HG02610 (cell line): ENCODE measurements around the gene RTL10.
"Not testable (repeated sequence)": the region's sequence is repeated elsewhere in the genome, so short reads cannot be mapped to it uniquely, and the experiment has no call there.

Experiments
- ATAC-seq: cut with Tn5 transposase; IDR thresholded peaks from one replicate; pipeline ENCODE4 v1.9.1; 2021; ENCODE audit warnings: mild to moderate bottlenecking, moderate library complexity; ENCODE audit not compliant: unreplicated experiment

The RTL10 gene

GRCh38 chr22:19889951-19890350, 35.3 kb upstream of the RTL10 start:
- ATAC-seq, result no peak

GRCh38 chr22:19888131-19888746, 33.6 kb upstream of the RTL10 start:
- ATAC-seq, result no peak

- no peak for ATAC-seq
Measured at GRCh38 chr22:19887256-19887985, 32.7 kb upstream of the RTL10 start.

- no peak for ATAC-seq
Measured at GRCh38 chr22:19886605-19887255, 32.1 kb upstream of the RTL10 start.

GRCh38 chr22:19885841-19886592, 31.3 kb upstream of the RTL10 start:
- ATAC-seq, result no peak

- ATAC-seq, result no peak
Measured at GRCh38 chr22:19884954-19885751, 30.5 kb upstream of the RTL10 start.

GRCh38 chr22:19884161-19884953, 29.7 kb upstream of the RTL10 start:
- no peak for ATAC-seq

- not testable (repeated sequence) for ATAC-seq
Measured at GRCh38 chr22:19883446-19883845, 28.8 kb upstream of the RTL10 start.

GRCh38 chr22:19882446-19883381, 28.0 kb upstream of the RTL10 start:
- no peak for ATAC-seq

GRCh38 chr22:19880786-19881569, 26.3 kb upstream of the RTL10 start:
- no peak for ATAC-seq

- ATAC-seq, result no peak
Measured at GRCh38 chr22:19879992-19880785, 25.5 kb upstream of the RTL10 start.

GRCh38 chr22:19879643-19879991, 24.9 kb upstream of the RTL10 start:
- ATAC-seq, result no peak

GRCh38 chr22:19879246-19879570, 24.5 kb upstream of the RTL10 start:
- ATAC-seq, result no peak

- ATAC-seq, result no peak
Measured at GRCh38 chr22:19878461-19879245, 24.0 kb upstream of the RTL10 start.

- no peak for ATAC-seq
Measured at GRCh38 chr22:19877626-19878339, 23.1 kb upstream of the RTL10 start.
